Testis (tissue), 2 donors: ENCODE results near the gene SIK2.

Experiments
- POLR2A ChIP-seq: fragments of 450-650 bp; IDR thresholded peaks from one replicate; pipeline ENCODE4 v1.6.1; 2017; ENCODE audit warnings: antibody characterized with exemption, mild to moderate bottlenecking, moderate library complexity
- TF ChIP-seq, protein P1 (sequence below), 3 experiments: fragments of 450-650 bp in 2 of 3; fragments of 200-600 bp in 1 of 3; sonication (generic) in 1 of 3; IDR thresholded peaks; one replicate each; pipeline ENCODE4 v1.5.1; 2016 to 2019; ENCODE audit warnings: antibody characterized with exemption in 3 of 3, mild to moderate bottlenecking in 2 of 3, moderate library complexity in 1 of 3

DNA sequence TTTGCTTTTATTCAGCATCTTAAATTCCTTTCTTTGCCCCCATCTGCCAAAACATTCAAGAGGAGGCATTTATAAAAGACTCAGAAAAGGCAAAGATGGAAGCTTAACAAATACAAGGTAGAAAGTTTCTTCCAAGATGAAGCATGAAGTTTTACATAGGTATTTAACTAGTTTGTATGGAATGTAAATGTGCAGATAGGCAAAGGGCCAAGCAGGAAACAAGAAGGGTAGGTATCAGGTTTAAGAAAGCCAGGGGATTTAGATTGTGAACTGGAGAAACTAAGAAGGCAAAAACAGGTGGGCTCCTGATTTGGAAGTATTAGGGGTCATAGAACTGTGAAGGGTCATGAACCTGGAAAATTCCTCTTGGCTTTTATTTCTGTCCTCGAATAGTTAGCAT, 101.3 kb downstream of the SIK2 start:
- TF ChIP-seq, protein P1, sequence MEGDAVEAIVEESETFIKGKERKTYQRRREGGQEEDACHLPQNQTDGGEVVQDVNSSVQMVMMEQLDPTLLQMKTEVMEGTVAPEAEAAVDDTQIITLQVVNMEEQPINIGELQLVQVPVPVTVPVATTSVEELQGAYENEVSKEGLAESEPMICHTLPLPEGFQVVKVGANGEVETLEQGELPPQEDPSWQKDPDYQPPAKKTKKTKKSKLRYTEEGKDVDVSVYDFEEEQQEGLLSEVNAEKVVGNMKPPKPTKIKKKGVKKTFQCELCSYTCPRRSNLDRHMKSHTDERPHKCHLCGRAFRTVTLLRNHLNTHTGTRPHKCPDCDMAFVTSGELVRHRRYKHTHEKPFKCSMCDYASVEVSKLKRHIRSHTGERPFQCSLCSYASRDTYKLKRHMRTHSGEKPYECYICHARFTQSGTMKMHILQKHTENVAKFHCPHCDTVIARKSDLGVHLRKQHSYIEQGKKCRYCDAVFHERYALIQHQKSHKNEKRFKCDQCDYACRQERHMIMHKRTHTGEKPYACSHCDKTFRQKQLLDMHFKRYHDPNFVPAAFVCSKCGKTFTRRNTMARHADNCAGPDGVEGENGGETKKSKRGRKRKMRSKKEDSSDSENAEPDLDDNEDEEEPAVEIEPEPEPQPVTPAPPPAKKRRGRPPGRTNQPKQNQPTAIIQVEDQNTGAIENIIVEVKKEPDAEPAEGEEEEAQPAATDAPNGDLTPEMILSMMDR (IDR thresholded peaks at IDR 0.05) = no peak
- TF ChIP-seq POLR2A = no peak
